Mesenchymal stem cell (in vitro differentiated cells and primary cell): ENCODE data around the gene PTPN13.

Experiments
- DNase-seq: peaks from one replicate; pipeline ENCODE4 v3.0.0-alpha.2; 2013
- H2AFZ ChIP-seq: one replicate; pipeline ENCODE4 v1.6.1; 2013; ENCODE audit warnings: low read depth, mild to moderate bottlenecking, control low read depth, inconsistent platforms, low read length, moderate library complexity
- H2AK5ac ChIP-seq: 2 replicates; pipeline ENCODE4 v1.6.1; 2013; ENCODE audit warnings: low read length, moderate library complexity, mild to moderate bottlenecking, inconsistent platforms; ENCODE audit not compliant: severe bottlenecking
- H2BK120ac ChIP-seq: one replicate; pipeline ENCODE4 v1.6.1; 2013; ENCODE audit warnings: low read depth, mild to moderate bottlenecking, inconsistent platforms, low read length, moderate library complexity
- H2BK12ac ChIP-seq, 2 experiments: one replicate each; pipeline ENCODE4 v1.6.1; 2013; ENCODE audit warnings: inconsistent platforms in 2 of 2, low read length in 2 of 2, mild to moderate bottlenecking in 2 of 2, moderate library complexity in 2 of 2, control low read depth in 1 of 2
- H2BK15ac ChIP-seq: one replicate; pipeline ENCODE4 v1.6.1; 2013; ENCODE audit warnings: mild to moderate bottlenecking, low read depth, inconsistent platforms; ENCODE audit not compliant: poor library complexity, severe bottlenecking
- H2BK5ac ChIP-seq: 2 replicates; pipeline ENCODE4 v1.6.1; 2013; ENCODE audit warnings: low read depth, mild to moderate bottlenecking, low read length, control low read depth, inconsistent platforms; ENCODE audit not compliant: poor library complexity, severe bottlenecking
- H3K14ac ChIP-seq, 2 experiments: one replicate each; pipeline ENCODE4 v1.6.1; 2013; ENCODE audit warnings: inconsistent platforms in 2 of 2, low read length in 2 of 2, control low read depth in 1 of 2, mild to moderate bottlenecking in 1 of 2, moderate library complexity in 1 of 2
- H3K18ac ChIP-seq, 2 experiments: one replicate each; pipeline ENCODE4 v1.6.1; 2013; ENCODE audit warnings: inconsistent platforms in 2 of 2, low read length in 2 of 2, control low read depth in 1 of 2, low read depth in 1 of 2, mild to moderate bottlenecking in 1 of 2
- H3K23ac ChIP-seq, 2 experiments: one replicate each; pipeline ENCODE4 v1.6.1; 2013; ENCODE audit warnings: inconsistent platforms in 2 of 2, low read length in 2 of 2, mild to moderate bottlenecking in 2 of 2, moderate library complexity in 2 of 2, control low read depth in 1 of 2
- H3K27ac ChIP-seq: 2 replicates; pipeline ENCODE4 v1.5.1; 2013; ENCODE audit warnings: mild to moderate bottlenecking, moderate library complexity, low read length, control low read depth, inconsistent platforms; ENCODE audit not compliant: poor library complexity, severe bottlenecking
- H3K27me3 ChIP-seq, 2 experiments: 2 replicates each; pipeline versions ENCODE4 v1.6.1 to v1.7.0; 2013; ENCODE audit warnings: low read length in 2 of 2, mild to moderate bottlenecking in 2 of 2, moderate library complexity in 2 of 2, control low read depth in 1 of 2, inconsistent platforms in 1 of 2; ENCODE audit not compliant: control insufficient read depth in 1 of 2, insufficient read depth in 1 of 2
- H3K36me3 ChIP-seq, 2 experiments: 2 replicates each; pipeline versions ENCODE4 v1.6.1 to v1.7.0; 2013; ENCODE audit warnings: low read length in 2 of 2, control low read depth in 1 of 2, inconsistent platforms in 1 of 2, low read depth in 1 of 2, mild to moderate bottlenecking in 1 of 2; ENCODE audit not compliant: insufficient read depth in 2 of 2, control insufficient read depth in 1 of 2
- H3K4ac ChIP-seq, 2 experiments: one replicate each; pipeline ENCODE4 v1.6.1; 2013; ENCODE audit warnings: inconsistent platforms in 2 of 2, low read length in 2 of 2, mild to moderate bottlenecking in 2 of 2, moderate library complexity in 2 of 2, control low read depth in 1 of 2, low read depth in 1 of 2
- H3K4me1 ChIP-seq: 2 replicates; pipeline ENCODE4 v1.6.1; 2013; ENCODE audit warnings: low read depth, low read length, control low read depth; ENCODE audit not compliant: control insufficient read depth, insufficient read depth
- H3K4me2 ChIP-seq: 2 replicates; pipeline ENCODE4 v1.6.1; 2013; ENCODE audit warnings: low read length, mild to moderate bottlenecking, inconsistent platforms; ENCODE audit not compliant: poor library complexity, severe bottlenecking
- H3K4me3 ChIP-seq, 2 experiments: 2 replicates each; pipeline versions ENCODE4 v1.5.1 to v1.7.0; 2013; ENCODE audit warnings: low read length in 2 of 2, mild to moderate bottlenecking in 2 of 2, control low read depth in 1 of 2, low read depth in 1 of 2; ENCODE audit not compliant: insufficient read depth in 1 of 2
- H3K79me1 ChIP-seq: replicated peaks from 2 replicates; pipeline ENCODE4 v1.6.1; 2013; ENCODE audit warnings: mild to moderate bottlenecking, control low read depth, low read length, inconsistent platforms; ENCODE audit not compliant: poor library complexity, severe bottlenecking
- H3K9ac ChIP-seq: 2 replicates; pipeline ENCODE4 v1.7.0; 2013; ENCODE audit warnings: mild to moderate bottlenecking, low read length, moderate library complexity
- H3K9me3 ChIP-seq: 2 replicates; pipeline ENCODE4 v1.7.0; 2013; ENCODE audit warnings: mild to moderate bottlenecking, low read length; ENCODE audit not compliant: control insufficient read depth
- H4K8ac ChIP-seq: one replicate; pipeline ENCODE4 v1.6.1; 2013; ENCODE audit warnings: inconsistent platforms, mild to moderate bottlenecking, low read length, moderate library complexity
- H4K91ac ChIP-seq: one replicate; pipeline ENCODE4 v1.6.1; 2013; ENCODE audit warnings: mild to moderate bottlenecking, low read length, inconsistent platforms
- WGBS: methylation state at CpG from one replicate; pipeline ENCODE4 v1.1.7; 2013; ENCODE audit warnings: mixed read lengths; 5-methylcytosine and 5-hydroxymethylcytosine counted together

Gene PTPN13

DNA sequence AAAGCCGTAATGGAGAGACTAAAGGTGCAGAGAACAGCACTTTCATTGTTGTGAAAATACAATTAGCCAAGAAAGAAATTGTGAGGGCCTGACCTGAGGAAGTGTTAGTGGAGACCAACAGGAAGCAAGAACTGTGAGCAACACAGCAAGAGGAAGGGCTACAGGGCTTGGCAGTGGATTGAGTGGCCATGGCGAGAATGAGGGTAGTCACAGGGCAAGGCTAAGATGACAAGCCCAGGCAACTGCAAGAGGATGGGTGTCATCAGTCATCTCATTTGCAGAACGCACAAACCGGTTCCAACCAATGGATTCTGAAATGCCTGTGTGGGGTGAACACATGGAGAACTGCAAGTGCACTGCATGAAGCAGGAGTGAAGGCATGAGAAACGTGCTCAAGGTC lies 251.5 kb downstream of the PTPN13 start:
- H4K8ac ChIP-seq = no peak overlapping the region
- no peak overlapping the region for H3K4me2 ChIP-seq
- no peak overlapping the region for H3K14ac ChIP-seq
- no peak overlapping the region for H2AK5ac ChIP-seq
- 89% methylated on average over 5 of the region's 5 CpGs for WGBS
- H3K27ac ChIP-seq = no peak overlapping the region
- H2BK120ac ChIP-seq = no peak overlapping the region
- DNase-seq = no peak
- no peak overlapping the region for H2AFZ ChIP-seq
- no peak overlapping the region for H2BK15ac ChIP-seq
- no peak overlapping the region for H3K9ac ChIP-seq
- H4K91ac ChIP-seq = peak overlapping the region; percentile 43
- H3K4ac ChIP-seq = no peak overlapping the region
- no peaks in the 10 kb centered on the region for H3K9me3 ChIP-seq
- H3K27me3 ChIP-seq = no peaks in the 10 kb centered on the region
- peak overlapping the region in 1 of 2 experiments; percentile 32 for H2BK12ac ChIP-seq
- no peaks in the 10 kb centered on the region for H3K79me1 ChIP-seq
- H3K4me1 ChIP-seq = peaks cover 1% of the 10 kb centered on the region
- no peak overlapping the region for H3K23ac ChIP-seq
- H3K18ac ChIP-seq = no peak overlapping the region
- no peak overlapping the region for H2BK5ac ChIP-seq
- H3K4me3 ChIP-seq = no peak overlapping the region
- no peaks in the 10 kb centered on the region for H3K36me3 ChIP-seq

DNA sequence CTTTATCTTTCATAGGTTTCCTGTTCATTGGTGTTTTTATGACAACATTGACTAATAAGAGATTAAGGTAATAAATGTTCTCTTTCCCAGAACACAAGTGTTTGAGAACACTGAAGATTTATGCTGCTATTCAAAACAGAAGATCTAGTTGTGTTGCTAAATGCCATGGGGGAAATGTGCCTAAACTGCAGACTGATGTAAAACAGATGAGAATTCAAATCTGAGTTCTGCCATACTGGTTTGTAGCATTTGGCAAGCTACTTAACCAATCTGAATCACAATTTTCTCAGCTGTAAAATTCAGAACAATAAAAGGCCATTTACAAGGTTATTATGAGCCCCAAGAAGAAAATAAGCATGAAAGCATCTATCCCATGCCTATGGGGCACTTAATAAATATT lies 252.8 kb downstream of the PTPN13 start:
- Histone ChIP-seq H3K27ac (no peak overlapping the region), H3K9me3 (no peaks in the 10 kb centered on the region), H3K4me2 (no peak overlapping the region), H2BK120ac (no peak overlapping the region), H2BK15ac (no peak overlapping the region), H2AK5ac (no peak overlapping the region), H2AFZ (no peak overlapping the region), H3K4me1 (peaks cover 1% of the 10 kb centered on the region), H2BK5ac (no peak overlapping the region), H3K36me3 (no peaks in the 10 kb centered on the region), H2BK12ac (no peak overlapping the region), H3K18ac (no peak overlapping the region), H3K27me3 (no peaks in the 10 kb centered on the region), H3K9ac (no peak overlapping the region), H3K4ac (no peak overlapping the region), H3K14ac (no peak overlapping the region), H3K23ac (no peak overlapping the region), H4K91ac (no peak overlapping the region), H3K79me1 (no peaks in the 10 kb centered on the region), H3K4me3 (no peak overlapping the region), H4K8ac (no peak overlapping the region)
- no peak for DNase-seq

DNA sequence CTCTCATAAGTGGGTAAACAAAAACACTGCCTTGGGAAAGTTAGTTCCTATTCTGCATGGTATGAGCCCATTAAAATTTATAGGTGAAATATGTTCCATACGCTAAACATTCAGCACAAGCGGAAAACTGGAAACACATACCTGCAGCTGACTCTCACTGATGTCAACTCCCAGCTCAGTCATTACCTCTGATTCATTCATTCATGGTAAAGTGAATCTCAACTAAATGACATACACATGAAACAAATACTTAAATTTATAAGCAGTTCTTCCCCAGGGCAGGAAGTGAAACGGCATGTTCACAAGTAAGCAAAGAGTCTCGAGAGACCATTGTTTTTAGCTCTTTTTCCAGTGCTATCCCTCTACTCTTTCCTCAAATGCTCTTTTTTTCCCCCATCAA lies 253.5 kb downstream of the PTPN13 start:
- H3K4me3 ChIP-seq = peak overlapping the region in 1 of 2 experiments; percentile 8
- H3K36me3 ChIP-seq = no peaks in the 10 kb centered on the region
- H4K8ac ChIP-seq = no peak overlapping the region
- H3K9ac ChIP-seq = peak overlapping the region; percentile 19
- no peak overlapping the region for H3K18ac ChIP-seq
- no peak overlapping the region for H3K4me2 ChIP-seq
- H2BK5ac ChIP-seq = no peak overlapping the region
- H3K79me1 ChIP-seq = no peaks in the 10 kb centered on the region
- H3K4me1 ChIP-seq = peaks cover 1% of the 10 kb centered on the region
- no peak overlapping the region for H2BK120ac ChIP-seq
- H4K91ac ChIP-seq = no peak overlapping the region
- H3K27ac ChIP-seq = no peak overlapping the region
- H2AFZ ChIP-seq = no peak overlapping the region
- H3K14ac ChIP-seq = no peak overlapping the region
- no peak overlapping the region for H3K4ac ChIP-seq
- no peaks in the 10 kb centered on the region for H3K27me3 ChIP-seq
- no peak overlapping the region for H3K23ac ChIP-seq
- no peak overlapping the region for H2AK5ac ChIP-seq
- WGBS = 77% methylated on average over 4 of the region's 4 CpGs
- H2BK15ac ChIP-seq = no peak overlapping the region
- no peak for DNase-seq
- H2BK12ac ChIP-seq = no peak overlapping the region
- H3K9me3 ChIP-seq = no peaks in the 10 kb centered on the region

DNA sequence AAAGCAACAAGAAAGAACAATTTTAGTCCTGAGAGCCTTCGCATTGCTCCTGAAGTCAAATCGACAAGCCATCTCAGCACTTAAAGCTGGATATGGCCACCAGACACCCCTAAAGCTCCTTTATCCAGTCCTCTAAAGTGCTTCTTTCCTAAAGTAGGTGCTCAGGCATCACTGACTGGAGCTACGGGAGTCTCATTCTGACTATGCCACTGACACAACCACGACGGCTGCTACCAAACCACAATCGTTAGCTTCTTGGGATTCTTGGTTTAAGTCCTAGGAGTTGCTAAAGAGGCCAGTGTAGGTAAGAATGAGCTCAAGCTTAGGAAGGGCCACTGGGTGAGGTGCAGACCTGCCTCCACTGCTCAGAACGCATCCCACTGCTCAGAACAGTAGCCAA lies 254.0 kb downstream of the PTPN13 start:
- Histone ChIP-seq H2AK5ac (no peak overlapping the region), H3K14ac (no peak overlapping the region)
- WGBS = 77% methylated on average over 7 of the region's 7 CpGs

More for the DNA sequence above, 254.0 kb downstream of the PTPN13 start:
- peak overlapping the region; percentile 19 for H3K9ac ChIP-seq
- H3K27me3 ChIP-seq = no peaks in the 10 kb centered on the region
- H3K23ac ChIP-seq = no peak overlapping the region
- H3K4ac ChIP-seq = no peak overlapping the region
- no peak overlapping the region for H3K27ac ChIP-seq
- no peaks in the 10 kb centered on the region for H3K36me3 ChIP-seq
- no peak for DNase-seq
- H2BK5ac ChIP-seq = no peak overlapping the region
- no peak overlapping the region for H3K4me3 ChIP-seq
- H2BK15ac ChIP-seq = no peak overlapping the region
- H3K9me3 ChIP-seq = no peaks in the 10 kb centered on the region
- H3K79me1 ChIP-seq = no peaks in the 10 kb centered on the region
- no peak overlapping the region for H3K4me2 ChIP-seq
- no peak overlapping the region for H2BK120ac ChIP-seq
- peaks cover 1% of the 10 kb centered on the region for H3K4me1 ChIP-seq
- no peak overlapping the region for H3K18ac ChIP-seq
- peak overlapping the region in 1 of 2 experiments; percentile 8 for H2BK12ac ChIP-seq
- H4K91ac ChIP-seq = no peak overlapping the region
- H2AFZ ChIP-seq = no peak overlapping the region
- H4K8ac ChIP-seq = no peak overlapping the region
